NCI-H774 (cell line): ENCODE results near the gene OPCML.
A peak's percentile ranks its signal among the peaks of the same experiment; 100 is the strongest.

ENCODE experiments used
- DNase-seq: peaks from one replicate; lab custom pipeline; 2025; lab: John Stamatoyannopoulos, UW

The OPCML gene

DNA sequence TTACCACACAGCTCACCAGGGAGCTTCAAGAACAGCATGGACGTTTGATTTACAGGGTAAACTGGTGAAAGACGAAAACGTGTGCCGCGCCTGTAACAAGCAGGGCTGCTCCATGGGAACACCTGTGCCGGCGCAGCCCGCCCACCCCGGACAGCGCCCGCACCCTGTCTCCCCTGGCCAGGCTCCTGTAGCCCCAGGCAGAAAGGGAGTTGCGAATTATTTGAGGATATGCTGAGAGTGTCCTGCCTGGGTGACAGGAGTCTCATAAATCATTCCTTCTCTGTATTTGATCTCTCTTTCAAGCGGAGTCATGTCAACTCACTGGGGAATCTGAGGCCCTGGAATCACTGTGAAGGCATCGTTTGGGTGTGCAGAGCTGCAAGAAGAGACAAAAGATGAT lies 804.3 kb downstream of the OPCML start:
- no peak for DNase-seq

GRCh38 chr11:132721526-132721925 lies 810.8 kb downstream of the OPCML start:
- no peak for DNase-seq

DNA sequence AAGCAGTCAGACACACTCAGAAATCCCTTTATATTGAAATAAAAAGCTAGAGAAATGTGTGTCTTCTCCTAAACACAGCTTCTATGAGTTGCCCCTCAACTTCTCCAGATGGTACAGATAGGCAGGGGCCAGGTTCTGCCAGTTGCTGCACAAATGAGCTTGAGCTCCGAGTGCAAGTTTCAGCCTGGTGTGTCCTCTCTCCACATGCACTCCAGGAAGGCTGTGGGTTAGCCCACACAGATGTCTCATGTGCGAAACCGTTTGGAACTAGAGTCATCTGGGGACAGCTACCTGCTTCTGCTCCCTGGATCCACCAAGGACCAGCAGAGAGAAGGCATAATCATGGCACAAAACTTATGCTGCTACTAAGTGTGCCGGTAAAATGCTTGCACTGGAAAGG lies 812.6 kb downstream of the OPCML start:
- no peak for DNase-seq

- DNase-seq: no peak
Observed at GRCh38 chr11:132718711-132719671, 813.3 kb downstream of the OPCML start.

DNA sequence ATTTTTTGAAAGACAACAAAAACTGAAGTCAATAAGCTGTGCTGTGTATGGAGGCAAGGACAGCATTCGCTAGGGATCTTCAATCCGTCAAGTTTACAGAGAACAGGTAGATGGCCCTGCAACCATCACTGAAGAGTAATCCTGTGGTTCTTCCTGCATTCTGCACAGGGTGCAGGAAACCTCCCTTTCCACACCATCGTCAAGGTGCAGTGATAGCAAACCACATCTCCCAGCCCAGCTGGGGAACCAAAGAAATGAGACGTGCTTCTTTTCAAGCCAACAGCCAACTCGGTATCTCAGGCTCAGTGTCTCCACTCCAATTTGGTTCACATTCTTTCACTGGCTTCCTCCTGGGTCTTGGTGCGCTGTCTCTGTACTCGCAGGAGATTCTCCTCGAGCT lies 814.5 kb downstream of the OPCML start:
- no peak for DNase-seq

DNA sequence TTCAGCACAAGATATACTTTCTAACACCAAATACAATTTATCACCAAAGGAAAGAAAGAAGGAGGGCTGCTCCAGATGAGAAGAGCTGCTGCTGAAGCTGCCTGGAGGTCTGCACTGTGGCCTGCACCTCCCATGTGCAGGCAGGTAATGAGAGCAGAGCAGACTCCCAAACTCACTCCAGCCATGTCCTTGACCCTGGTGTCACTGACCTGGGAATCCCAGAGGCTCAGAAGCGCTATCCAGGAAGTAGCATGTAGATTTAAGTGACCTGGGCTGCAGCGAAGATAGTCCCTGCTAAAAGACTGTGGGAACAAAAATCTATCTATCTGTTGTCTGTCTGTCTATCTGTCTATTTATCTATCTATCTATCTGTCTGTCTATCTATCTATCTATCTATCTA lies 816.3 kb downstream of the OPCML start:
- DNase-seq: no peak

DNA sequence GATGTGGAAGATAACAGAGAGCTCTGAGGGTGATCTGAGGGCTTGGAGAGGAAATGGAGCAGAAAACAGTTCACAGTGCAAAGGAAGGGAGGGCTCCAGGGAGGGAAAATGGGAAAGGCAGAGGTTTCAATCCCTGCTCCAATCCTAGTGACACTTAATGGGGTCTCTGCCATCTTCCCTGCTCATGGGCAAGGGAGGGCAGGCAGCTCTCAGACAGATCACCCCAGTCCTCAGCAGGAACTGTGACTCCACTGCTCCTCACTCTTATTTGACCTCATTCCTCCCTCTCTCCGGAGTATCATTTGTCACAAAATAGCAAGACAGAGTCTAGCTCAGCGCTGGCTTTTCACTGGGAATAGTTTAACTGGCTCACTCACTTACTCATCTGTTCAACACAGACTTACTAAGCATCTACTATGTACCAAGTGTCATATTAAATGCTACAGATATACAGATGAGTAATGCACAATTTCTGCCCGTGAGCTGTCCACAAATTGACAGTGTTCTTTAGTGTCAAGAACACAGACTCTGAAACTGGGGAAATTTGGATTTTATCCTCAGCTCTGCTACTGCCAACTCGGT lies 817.4 kb downstream of the OPCML start:
- no peak for DNase-seq

- DNase-seq: no peak
Observed at GRCh38 chr11:132712466-132712865, 819.8 kb downstream of the OPCML start.

DNA sequence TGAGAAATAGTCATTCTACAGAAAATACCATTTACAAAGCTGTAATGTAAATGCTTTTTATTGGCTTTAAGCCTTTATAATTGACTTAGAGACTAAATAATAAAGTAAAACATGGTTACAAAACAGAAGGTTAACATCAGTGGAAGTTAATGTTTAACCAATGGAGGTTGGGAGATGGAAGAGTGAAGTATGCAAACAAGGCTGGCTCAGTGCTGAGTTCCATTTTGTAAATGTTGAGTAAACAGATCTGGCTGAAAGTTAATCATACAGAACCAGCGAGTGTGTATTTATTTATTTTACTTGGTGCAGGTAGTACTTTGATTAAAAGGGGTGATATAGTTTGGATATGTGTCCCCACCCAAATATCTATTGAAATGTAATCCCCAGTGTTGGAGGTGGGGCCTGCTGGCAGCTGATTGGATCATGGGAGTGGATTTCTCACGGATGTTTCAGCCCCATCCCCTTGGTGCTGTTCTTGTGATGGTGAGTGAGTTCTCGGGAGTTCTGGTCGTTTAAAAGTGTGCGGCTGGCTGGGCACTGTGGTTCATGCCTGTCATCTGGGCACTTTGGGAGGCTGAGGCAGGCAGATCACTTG lies 827.4 kb downstream of the OPCML start:
- peak; percentile 39 for DNase-seq

- no peak for DNase-seq
Observed at GRCh38 chr11:132692891-132693290, 839.4 kb downstream of the OPCML start.

DNA sequence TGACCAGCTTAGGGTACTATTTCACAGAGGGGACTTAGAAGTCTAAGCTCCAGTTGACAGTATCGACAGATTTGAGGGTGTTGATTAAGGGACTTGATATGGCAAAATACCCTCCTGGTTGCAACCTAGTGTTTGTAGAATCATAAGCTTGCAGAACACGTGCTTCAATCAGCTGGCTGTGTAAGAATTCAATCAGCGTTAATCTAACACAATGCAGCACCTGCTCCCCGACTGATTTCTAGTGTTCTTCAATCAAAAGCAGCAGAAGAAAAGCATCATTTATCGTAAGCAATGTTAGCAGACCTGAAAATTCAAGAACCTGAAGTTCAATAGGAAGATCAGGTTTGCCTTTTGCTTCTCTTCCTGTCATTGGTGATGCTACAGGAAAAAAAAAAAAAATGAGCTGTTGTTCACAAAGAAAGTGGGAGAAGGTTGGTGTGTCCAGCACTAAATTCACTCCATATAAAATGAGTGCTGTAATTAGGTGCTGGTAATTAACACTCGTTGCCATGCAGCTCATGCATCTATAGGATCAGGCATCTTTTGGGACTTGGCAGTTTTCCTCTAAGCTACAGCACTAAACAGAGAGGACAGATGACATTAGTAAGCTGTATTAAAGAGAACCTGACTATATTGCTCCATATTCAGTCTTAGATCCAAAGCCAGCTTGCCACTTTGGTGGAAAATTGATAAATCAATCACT lies 840.3 kb downstream of the OPCML start:
- DNase-seq: no peak

GRCh38 chr11:132686886-132687285 lies 845.4 kb downstream of the OPCML start:
- no peak for DNase-seq

DNA sequence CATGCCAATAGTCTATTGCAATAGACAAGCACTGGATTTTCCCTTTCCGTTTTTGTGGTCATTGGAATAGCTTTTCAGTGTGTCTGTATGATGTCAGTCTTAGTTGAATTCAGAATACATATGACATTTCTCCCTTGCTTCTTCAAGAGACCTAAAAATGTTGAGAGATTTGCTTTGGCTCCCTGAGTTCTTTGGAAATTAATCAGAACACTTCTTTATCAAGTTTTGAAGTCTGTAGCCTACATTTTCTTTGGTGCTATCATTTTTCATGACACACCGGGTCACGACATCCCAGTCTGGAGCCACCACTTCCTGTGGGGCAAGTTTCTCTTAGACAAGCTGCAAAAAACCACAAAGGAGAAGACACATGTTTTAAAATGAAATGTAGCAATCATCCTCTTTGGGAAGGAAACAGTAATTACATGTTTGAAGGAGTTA lies 847.1 kb downstream of the OPCML start:
- DNase-seq: no peak

DNA sequence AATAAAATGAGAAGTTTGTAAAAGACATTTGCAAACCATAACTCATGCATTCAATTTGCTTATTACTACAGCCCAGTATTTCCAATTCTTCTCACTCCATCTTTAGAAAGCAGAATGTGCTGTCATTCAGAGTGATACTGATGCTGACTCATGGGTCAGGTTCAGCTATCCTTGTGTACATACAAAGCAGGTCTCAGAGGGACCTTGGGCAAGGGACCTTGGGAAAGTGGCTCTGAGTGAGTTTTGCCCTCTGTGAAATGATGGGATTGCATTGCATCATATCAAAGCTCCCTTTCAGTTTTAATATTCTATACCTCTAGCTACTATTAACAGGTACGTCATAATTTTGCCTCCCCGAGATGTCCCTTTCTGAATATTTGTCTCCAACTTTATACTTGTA lies 848.7 kb downstream of the OPCML start:
- no peak for DNase-seq

DNA sequence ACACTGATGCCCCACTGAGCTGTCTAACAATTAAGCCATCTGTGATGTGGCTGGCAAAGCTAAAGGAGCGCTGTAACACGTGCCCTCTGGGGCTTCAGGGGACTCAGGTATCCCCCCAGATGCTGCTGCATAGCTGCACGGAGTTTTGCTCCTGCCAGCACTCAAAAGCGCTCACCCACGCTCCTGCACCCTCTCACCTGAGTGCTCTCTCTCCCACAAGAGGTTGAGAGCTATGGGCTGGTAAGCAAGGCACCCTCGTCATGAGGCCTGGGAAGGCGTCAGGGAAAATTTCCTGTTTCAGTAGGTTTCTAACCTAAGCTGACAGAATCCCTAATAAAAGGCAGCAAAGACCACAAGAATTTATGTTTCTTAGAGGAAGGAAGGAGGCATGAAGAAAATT lies 850.3 kb downstream of the OPCML start:
- no peak for DNase-seq

DNA sequence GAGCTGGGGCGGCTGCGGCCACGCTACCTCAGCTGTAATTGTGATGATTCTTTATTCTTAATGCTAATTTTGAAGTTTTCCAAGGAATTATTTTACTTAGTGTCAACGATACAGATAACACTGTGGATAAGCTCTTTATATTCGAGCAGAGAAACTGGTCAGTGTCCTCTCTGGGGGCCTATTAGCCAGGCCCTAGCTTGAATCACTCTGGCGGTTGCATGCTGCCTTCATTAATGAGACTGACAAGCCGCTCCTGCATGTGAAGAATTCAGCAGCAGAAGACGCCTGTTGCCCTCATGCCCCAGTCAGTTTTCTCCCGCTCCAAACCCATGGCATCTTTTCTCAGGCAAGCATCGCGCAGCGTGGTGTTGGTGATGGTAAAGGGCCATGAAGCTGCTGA lies 851.7 kb downstream of the OPCML start:
- no peak for DNase-seq

DNA sequence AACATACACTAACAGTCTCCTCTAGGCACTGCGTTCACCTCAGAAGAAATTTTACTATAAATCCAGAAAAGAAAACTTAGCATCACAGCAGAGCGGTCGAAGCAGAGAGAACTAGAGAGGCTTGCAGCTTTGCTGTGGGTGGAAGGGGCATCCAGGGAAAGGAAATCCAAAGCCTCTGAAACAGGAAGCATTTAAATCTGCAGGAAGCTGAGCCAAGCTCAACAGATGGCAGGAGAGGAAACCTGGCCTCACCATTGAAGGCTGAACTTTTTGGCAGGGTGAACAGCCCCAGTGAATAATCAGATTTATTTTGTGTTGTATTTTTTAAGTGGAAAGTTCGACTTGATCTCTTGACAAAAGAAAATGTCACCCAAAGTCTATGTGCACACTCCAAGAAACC lies 858.1 kb downstream of the OPCML start:
- no peak for DNase-seq

DNA sequence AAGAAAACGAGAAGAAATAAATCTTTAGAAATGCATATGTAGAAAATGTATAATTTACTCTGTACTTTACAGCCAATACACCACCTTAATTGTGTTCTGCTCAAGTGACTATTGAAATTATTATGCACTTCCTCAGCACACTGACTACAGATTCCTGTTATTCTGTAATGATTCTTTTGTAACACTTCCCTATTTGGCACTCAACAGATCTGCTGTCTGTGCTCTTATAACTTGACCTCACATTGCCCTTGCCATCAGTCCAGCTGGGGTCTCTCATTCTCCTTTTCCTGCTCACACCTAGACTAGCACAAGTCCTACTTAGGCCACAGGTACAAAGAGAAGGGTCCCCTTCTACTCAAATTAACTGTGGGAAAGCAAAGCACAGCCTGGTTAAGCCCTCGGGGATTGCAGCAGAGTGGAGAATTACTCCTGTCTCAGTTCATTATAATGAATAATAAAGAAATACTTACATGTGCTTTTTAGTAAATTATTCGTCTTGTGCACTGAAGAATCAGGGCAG lies 860.4 kb downstream of the OPCML start:
- no peak for DNase-seq

GRCh38 chr11:132670921-132671675 lies 861.2 kb downstream of the OPCML start:
- DNase-seq: no peak

DNA sequence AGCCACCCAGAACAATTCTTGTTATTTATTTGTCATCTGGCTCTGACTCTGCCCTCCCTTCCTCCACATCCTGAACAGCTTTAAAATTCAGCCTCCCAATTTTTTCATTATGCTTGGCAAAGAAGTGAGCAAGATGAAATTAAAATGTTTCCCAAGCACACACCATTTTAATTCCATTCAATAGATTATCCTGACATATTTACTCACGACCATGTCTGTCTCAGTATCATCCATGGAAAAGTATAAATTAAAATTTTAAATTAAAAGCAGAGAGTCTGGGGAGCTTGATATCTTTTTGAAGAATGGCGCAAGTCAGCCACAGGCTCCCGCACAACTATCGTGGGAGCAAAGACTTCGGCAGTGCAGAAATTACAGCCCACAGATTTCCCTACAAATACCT lies 862.4 kb downstream of the OPCML start:
- DNase-seq: no peak

GRCh38 chr11:132665205-132665604 lies 867.1 kb downstream of the OPCML start:
- DNase-seq: no peak

DNA sequence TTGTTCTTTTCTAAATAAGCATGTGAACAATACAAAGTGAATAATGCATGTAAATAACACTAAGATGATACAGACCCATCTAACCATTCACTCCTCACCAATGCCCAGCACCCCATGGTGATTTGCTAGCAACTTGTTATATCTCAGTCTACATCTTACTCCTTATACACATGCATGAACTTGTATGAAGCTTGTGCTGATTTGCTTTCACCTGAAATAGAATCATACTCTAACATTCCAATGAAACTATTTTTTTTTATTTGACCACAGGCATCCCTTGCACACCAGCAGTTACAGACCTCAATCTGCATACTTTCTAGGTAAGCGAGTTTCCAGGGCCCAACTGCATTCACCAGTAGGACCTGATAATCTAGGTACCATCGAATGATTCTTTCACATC lies 873.6 kb downstream of the OPCML start:
- no peak for DNase-seq
